IMR-90 (cell line): Measurements from ENCODE around the gene SHROOM3. TPM values are rescaled to one million over a fixed set of nuclear protein-coding genes. Genes with fewer than 3 reads are reported as not detected.
"Not testable (repeated sequence)": the region's sequence is repeated elsewhere in the genome, so short reads cannot be mapped to it uniquely, and the experiment has no call there.

Experiments used
- ATAC-seq: fragments of 200-7000 bp; cut with Tn5 transposase; 2 replicates; pipeline ENCODE4 v1.9.1; 2020; ENCODE audit warnings: low read depth, mild to moderate bottlenecking, moderate library complexity
- BruUV-seq: library from RNA; stranded (reverse); fragments of 400-500 nt; replicated peaks from 2 replicates; lab custom pipeline; 2021; lab: Mats Ljungman, UMichigan
- CTCF ChIA-PET: fragments of 300-600 bp; formaldehyde crosslinking; extraction: SDS; loops from one replicate; lab custom pipeline; 2021; ENCODE audit warnings: antibody characterized with exemption; lab: Yijun Ruan, JAX
- POLR2A ChIA-PET: fragments of 300-600 bp; sonication (Branson Sonifier 250); formaldehyde crosslinking; loops from one replicate; lab custom pipeline; 2022; ENCODE audit warnings: antibody characterized with exemption; ENCODE audit not compliant: unreplicated experiment; lab: Charles Lee
- DNase-seq: peaks from one replicate; pipeline ENCODE4 v3.0.0; 2013
- H2AFZ ChIP-seq: replicated peaks from 2 replicates; pipeline ENCODE3; 2013; ENCODE audit warnings: low read length, mild to moderate bottlenecking; ENCODE audit not compliant: poor library complexity
- H2AK5ac ChIP-seq: 2 replicates; pipeline ENCODE4 v1.6.1; 2013; ENCODE audit warnings: low read depth, low read length, inconsistent platforms
- H2AK9ac ChIP-seq: replicated peaks from 2 replicates; pipeline ENCODE3; 2013; ENCODE audit warnings: mild to moderate bottlenecking, low read depth, low read length, moderate library complexity; ENCODE audit not compliant: poor library complexity
- H2BK120ac ChIP-seq: 2 replicates; pipeline ENCODE4 v1.6.1; 2013; ENCODE audit warnings: low read depth, low read length, inconsistent platforms
- H2BK15ac ChIP-seq: 3 replicates; pipeline ENCODE4 v1.6.1; 2013; ENCODE audit warnings: low read depth, low read length, inconsistent platforms
- H2BK20ac ChIP-seq: 2 replicates; pipeline ENCODE4 v1.6.1; 2013; ENCODE audit warnings: low read depth, mild to moderate bottlenecking, inconsistent platforms, low read length, moderate library complexity
- H2BK5ac ChIP-seq: 2 replicates; pipeline ENCODE4 v1.6.1; 2013; ENCODE audit warnings: mild to moderate bottlenecking, low read depth, low read length, inconsistent platforms; ENCODE audit not compliant: poor library complexity, severe bottlenecking
- H3K14ac ChIP-seq: replicated peaks from 2 replicates; pipeline ENCODE4 v1.6.1; 2013; ENCODE audit warnings: low read depth, low read length, inconsistent platforms
- H3K18ac ChIP-seq: 2 replicates; pipeline ENCODE4 v1.6.1; 2013; ENCODE audit warnings: low read depth, low read length, control low read depth
- H3K23ac ChIP-seq: 2 replicates; pipeline ENCODE4 v1.6.1; 2013; ENCODE audit warnings: low read depth, low read length, inconsistent platforms
- H3K27ac ChIP-seq: 2 replicates; pipeline ENCODE4 v1.5.1; 2013; ENCODE audit warnings: mild to moderate bottlenecking, control low read depth, low read length; ENCODE audit not compliant: insufficient read depth
- H3K27me3 ChIP-seq: 2 replicates; pipeline ENCODE4 v1.6.1; 2013; ENCODE audit warnings: low read length; ENCODE audit not compliant: control insufficient read depth, insufficient read depth
- H3K36me3 ChIP-seq: 2 replicates; pipeline ENCODE4 v1.6.1; 2013; ENCODE audit warnings: low read length, mixed read lengths; ENCODE audit not compliant: control insufficient read depth, insufficient read depth
- H3K4ac ChIP-seq: 2 replicates; pipeline ENCODE4 v1.6.1; 2013; ENCODE audit warnings: low read depth, low read length, inconsistent platforms
- H3K4me1 ChIP-seq: 2 replicates; pipeline ENCODE4 v1.6.1; 2013; ENCODE audit warnings: low read length, mixed read lengths; ENCODE audit not compliant: control insufficient read depth, insufficient read depth
- H3K4me2 ChIP-seq: 2 replicates; pipeline ENCODE4 v1.6.1; 2013; ENCODE audit warnings: low read depth, mild to moderate bottlenecking, control low read depth, low read length, moderate library complexity
- H3K4me3 ChIP-seq: 2 replicates; pipeline ENCODE4 v1.5.1; 2013; ENCODE audit warnings: low read depth, mild to moderate bottlenecking, control low read depth, low read length, moderate library complexity; ENCODE audit not compliant: insufficient read depth
- H3K56ac ChIP-seq: 2 replicates; pipeline ENCODE4 v1.6.1; 2013; ENCODE audit warnings: low read length, inconsistent platforms; ENCODE audit not compliant: insufficient read depth; ENCODE audit errors: extremely low read depth
- H3K79me1 ChIP-seq, 2 experiments: 2 replicates each; pipeline ENCODE4 v1.6.1; 2013; ENCODE audit warnings: low read length in 2 of 2, inconsistent platforms in 1 of 2, low read depth in 1 of 2
- H3K9ac ChIP-seq: 2 replicates; pipeline ENCODE4 v1.6.1; 2013; ENCODE audit warnings: low read depth, low read length, control low read depth
- H3K9me1 ChIP-seq: 2 replicates; pipeline ENCODE4 v1.6.1; 2013; ENCODE audit warnings: low read length, inconsistent platforms; ENCODE audit not compliant: insufficient read depth
- H3K9me3 ChIP-seq: 2 replicates; pipeline ENCODE4 v1.6.1; 2013; ENCODE audit warnings: low read length; ENCODE audit not compliant: control insufficient read depth, insufficient read depth
- H4K20me1 ChIP-seq: 2 replicates; pipeline ENCODE4 v1.6.1; 2013; ENCODE audit warnings: low read length, inconsistent platforms; ENCODE audit not compliant: insufficient read depth
- H4K5ac ChIP-seq: 2 replicates; pipeline ENCODE4 v1.6.1; 2013; ENCODE audit warnings: mild to moderate bottlenecking, low read depth, low read length, control low read depth
- H4K8ac ChIP-seq, 2 experiments: 2 replicates each; pipeline ENCODE4 v1.6.1; 2013; ENCODE audit warnings: low read depth in 2 of 2, low read length in 2 of 2, control low read depth in 1 of 2, inconsistent platforms in 1 of 2
- H4K91ac ChIP-seq: 2 replicates; pipeline ENCODE4 v1.6.1; 2013; ENCODE audit warnings: low read depth, low read length, inconsistent platforms; ENCODE audit not compliant: insufficient read depth
- CEBPB ChIP-seq: IDR thresholded peaks from 2 replicates; pipeline ENCODE4 v1.6.1; 2012; ENCODE audit warnings: low read depth, low read length, improper control_type of control experiment
- RCOR1 ChIP-seq: IDR thresholded peaks from 2 replicates; pipeline ENCODE4 v1.6.1; 2012; ENCODE audit warnings: mild to moderate bottlenecking, low read length, improper control_type of control experiment; ENCODE audit not compliant: insufficient replicate concordance
- WGBS, 2 experiments: methylation state at CpG; one replicate each; pipeline versions ENCODE4 v1.1.5 to v1.1.7; 2013; ENCODE audit warnings: missing lambda C conversion rate in 2 of 2; ENCODE audit not compliant: insufficient read length in 1 of 2; ENCODE audit errors: extremely low coverage in 2 of 2; 5-methylcytosine and 5-hydroxymethylcytosine counted together
- dilution Hi-C: fragments of 300-500 bp; cut with HindIII; formaldehyde crosslinking; loops from one replicate; pipeline ENCODE4 v1.14.3; 2018; ENCODE audit warnings: low sequenced_read_pairs; ENCODE audit not compliant: unreplicated experiment
- in situ Hi-C: fragments of 300-500 bp; cut with MboI; formaldehyde crosslinking; loops from 3 replicates; pipeline ENCODE4 v1.14.3; 2019; ENCODE audit warnings: low sequenced_read_pairs, inconsistent platforms, mixed read lengths
- intact Hi-C: fragments of 100-400 bp; cut with micrococcal nuclease; formaldehyde crosslinking; loops from 2 replicates; pipeline ENCODE4 v1.10.0; 2022
- polyA plus RNA-seq, 3 experiments: library from polyadenylated mRNA; depleted of rRNA; stranded (reverse); fragments of >200 nt; gene quantifications; 2 replicates each; pipeline ENCODE4 v1.2.3, GENCODE V29; 2012; ENCODE audit warnings: low replicate concordance in 1 of 3
- total RNA-seq: library from RNA; depleted of rRNA; stranded (reverse); fragments of >200 nt; gene quantifications from 2 replicates; pipeline ENCODE4 v1.2.3, GENCODE V29; 2012

The SHROOM3 gene
- total and polyA plus RNA-seq, 2 of the 4 experiments (the other 2 are of a cell fraction), result 10.8 to 19.5 TPM

- no peak for TF ChIP-seq RCOR1
- TF ChIP-seq CEBPB, result no peak
Observed at GRCh38 chr4:76420762-76421581, 14.1 kb upstream of the SHROOM3 start, which contains the start of gene CCDC158 (continued).

DNA sequence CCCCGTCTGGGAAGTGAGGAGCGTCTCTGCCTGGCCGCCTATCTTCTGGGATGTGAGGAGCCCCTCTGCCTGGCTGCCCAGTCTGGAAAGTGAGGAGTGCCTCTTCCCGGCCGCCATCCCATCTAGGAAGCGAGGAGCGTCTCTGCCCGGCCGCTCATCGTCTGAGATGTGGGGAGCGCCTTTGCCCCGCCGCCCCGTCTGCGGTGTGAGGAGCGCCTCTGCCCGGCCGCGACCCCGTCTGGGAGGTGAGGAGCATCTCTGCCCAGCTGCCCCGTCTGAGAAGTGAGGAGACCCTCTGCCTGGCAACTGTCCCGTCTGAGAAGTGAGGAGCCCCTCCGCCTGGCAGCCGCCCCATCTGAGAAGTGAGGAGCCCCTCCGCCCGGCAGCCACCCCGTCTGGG lies 11.9 kb upstream of the SHROOM3 start:
- in situ Hi-C loops, dilution Hi-C loops, DNase-seq: not testable (repeated sequence)

More for the DNA sequence above, 11.9 kb upstream of the SHROOM3 start:
- H3K23ac ChIP-seq, H2BK5ac ChIP-seq, H3K79me1 ChIP-seq, H3K4me1 ChIP-seq, H4K5ac ChIP-seq, H2AFZ ChIP-seq, H2BK15ac ChIP-seq, H3K56ac ChIP-seq, H3K9me3 ChIP-seq, intact Hi-C loops, H4K20me1 ChIP-seq, H3K4ac ChIP-seq, H3K4me2 ChIP-seq, H4K91ac ChIP-seq, H2BK120ac ChIP-seq, H3K4me3 ChIP-seq, H4K8ac ChIP-seq, H2AK9ac ChIP-seq, ATAC-seq, H2AK5ac ChIP-seq, H3K9me1 ChIP-seq, H3K27ac ChIP-seq, BruUV-seq, POLR2A ChIA-PET, H3K14ac ChIP-seq, H2BK20ac ChIP-seq, H3K9ac ChIP-seq, H3K18ac ChIP-seq, CTCF ChIA-PET, H3K36me3 ChIP-seq: not testable (repeated sequence)
- H3K27me3 ChIP-seq, result peaks cover 40% of the 10 kb centered on the region
- WGBS, 2 experiments, result no CpG with 5 or more reads among the region's 27 CpGs
